Neural cell (in vitro differentiated cells): ENCODE data around the gene ZNF70.

Experiments
- EP300 ChIP-seq: fragments of 450-650 bp; conservative IDR thresholded peaks from 2 replicates; pipeline ENCODE4 v1.6.1; 2014; ENCODE audit warnings: antibody characterized with exemption, mild to moderate bottlenecking, moderate library complexity; ENCODE audit not compliant: poor library complexity, severe bottlenecking
- EZH2 ChIP-seq: fragments of 200-600, 300-800 bp; shearing (Covaris generic), sonication (generic); IDR thresholded peaks from 2 replicates; pipeline ENCODE4 v1.6.1; 2014; ENCODE audit warnings: antibody characterized with exemption, low read length, borderline replicate concordance, mild to moderate bottlenecking; ENCODE audit not compliant: insufficient read depth, poor library complexity, severe bottlenecking
- MXI1 ChIP-seq: fragments of 450-650 bp; conservative IDR thresholded peaks from 2 replicates; pipeline ENCODE4 v1.6.1; 2014; ENCODE audit warnings: antibody characterized with exemption, mild to moderate bottlenecking; ENCODE audit not compliant: poor library complexity, severe bottlenecking
- POLR2AphosphoS5 ChIP-seq: IDR thresholded peaks from 2 replicates; pipeline ENCODE4 v1.6.1; 2012
- RAD21 ChIP-seq: fragments of 450-650 bp; conservative IDR thresholded peaks from 2 replicates; pipeline ENCODE4 v1.6.1; 2014; ENCODE audit warnings: antibody characterized with exemption, mild to moderate bottlenecking, moderate library complexity
- REST ChIP-seq: IDR thresholded peaks from 2 replicates; pipeline ENCODE4 v1.6.1; 2012; ENCODE audit warnings: borderline replicate concordance
- SMC3 ChIP-seq: fragments of 450-650 bp; conservative IDR thresholded peaks from 2 replicates; pipeline ENCODE4 v1.6.1; 2014; ENCODE audit warnings: antibody characterized with exemption, mild to moderate bottlenecking, moderate library complexity; ENCODE audit not compliant: poor library complexity
- TAF1 ChIP-seq: IDR thresholded peaks from 2 replicates; pipeline ENCODE4 v1.6.1; 2012; ENCODE audit warnings: low read depth
- TF ChIP-seq, protein P1 (sequence below): fragments of 450-650 bp; IDR thresholded peaks from 2 replicates; pipeline ENCODE4 v1.5.1; 2014; ENCODE audit warnings: antibody characterized with exemption, mild to moderate bottlenecking, moderate library complexity; ENCODE audit not compliant: poor library complexity, severe bottlenecking

DNA sequence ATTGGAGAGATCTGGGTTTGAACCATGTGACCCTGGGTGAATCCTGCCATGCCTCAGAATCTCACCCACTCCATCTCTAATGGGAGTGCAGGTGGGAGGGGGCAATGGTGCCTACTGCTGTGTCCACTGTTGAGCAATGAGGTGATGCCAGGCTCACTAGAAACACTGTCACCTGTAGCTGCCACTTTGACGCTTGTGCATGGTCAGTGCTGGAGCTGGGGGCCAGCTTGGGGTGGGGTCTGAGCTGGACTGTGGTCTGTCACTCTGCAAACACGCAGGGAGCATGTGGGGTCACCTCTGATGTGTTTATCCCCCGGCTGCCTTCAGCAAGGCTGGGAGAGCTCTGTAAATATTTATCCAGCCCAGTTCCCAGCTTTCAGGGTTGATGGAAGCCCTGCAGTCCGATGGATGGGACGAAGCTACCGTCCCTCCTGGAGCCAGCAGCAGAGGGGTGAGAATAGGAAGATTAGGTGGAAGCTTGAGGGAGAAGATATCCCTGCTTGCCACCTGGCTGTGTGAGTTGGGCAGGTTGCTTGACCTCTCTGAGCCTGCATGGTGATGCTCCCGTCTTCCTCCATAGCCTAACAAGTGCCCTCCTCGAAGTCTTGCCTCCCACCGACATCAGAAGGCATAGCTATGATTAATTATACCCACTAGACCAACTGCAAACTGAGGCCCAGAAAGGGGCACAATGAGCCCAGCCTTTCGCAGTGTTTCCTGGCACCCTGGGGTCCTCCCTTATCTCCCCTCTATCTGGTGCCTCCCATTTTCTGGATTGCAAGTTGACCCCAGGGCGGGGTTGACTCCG lies 23.4 kb upstream of the ZNF70 start:
- TF ChIP-seq EZH2, result no peak
- no peak for TF ChIP-seq TAF1
- no peak for TF ChIP-seq POLR2AphosphoS5
- TF ChIP-seq, protein P1, sequence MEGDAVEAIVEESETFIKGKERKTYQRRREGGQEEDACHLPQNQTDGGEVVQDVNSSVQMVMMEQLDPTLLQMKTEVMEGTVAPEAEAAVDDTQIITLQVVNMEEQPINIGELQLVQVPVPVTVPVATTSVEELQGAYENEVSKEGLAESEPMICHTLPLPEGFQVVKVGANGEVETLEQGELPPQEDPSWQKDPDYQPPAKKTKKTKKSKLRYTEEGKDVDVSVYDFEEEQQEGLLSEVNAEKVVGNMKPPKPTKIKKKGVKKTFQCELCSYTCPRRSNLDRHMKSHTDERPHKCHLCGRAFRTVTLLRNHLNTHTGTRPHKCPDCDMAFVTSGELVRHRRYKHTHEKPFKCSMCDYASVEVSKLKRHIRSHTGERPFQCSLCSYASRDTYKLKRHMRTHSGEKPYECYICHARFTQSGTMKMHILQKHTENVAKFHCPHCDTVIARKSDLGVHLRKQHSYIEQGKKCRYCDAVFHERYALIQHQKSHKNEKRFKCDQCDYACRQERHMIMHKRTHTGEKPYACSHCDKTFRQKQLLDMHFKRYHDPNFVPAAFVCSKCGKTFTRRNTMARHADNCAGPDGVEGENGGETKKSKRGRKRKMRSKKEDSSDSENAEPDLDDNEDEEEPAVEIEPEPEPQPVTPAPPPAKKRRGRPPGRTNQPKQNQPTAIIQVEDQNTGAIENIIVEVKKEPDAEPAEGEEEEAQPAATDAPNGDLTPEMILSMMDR, result no peak
- TF ChIP-seq MXI1, result no peak
- no peak for TF ChIP-seq EP300
- no peak for TF ChIP-seq REST
- TF ChIP-seq RAD21, result no peak
- no peak for TF ChIP-seq SMC3
